ENCODE measurements around the gene CCDC47.
A peak's percentile ranks its signal among the peaks of the same experiment; 100 is the strongest.

The CCDC47 gene

GRCh38 chr17:63696381-63696961 lies 76.9 kb downstream of the CCDC47 start:
- peak; percentile 36 for DNase-seq (ENCODE audit: low read depth)
- H3K36me3 ChIP-seq (ENCODE audit: control insufficient read depth, insufficient read depth, low read length, severe bottlenecking): peaks cover 30% of the 10 kb centered on the region

GRCh38 chr17:63695889-63696288 lies 77.5 kb downstream of the CCDC47 start:
- Histone ChIP-seq H3K4me1 (ENCODE audit: control insufficient read depth, insufficient read depth, low read length) (peaks cover 14% of the 10 kb centered on the region), H3K9me3 (ENCODE audit: control insufficient read depth, low read length) (no peaks in the 10 kb centered on the region), H3K4me3 (ENCODE audit: low read length) (no peak overlapping the region), H3K27me3 (replicated peaks; ENCODE audit: control insufficient read depth, insufficient read depth, low read length) (no peaks in the 10 kb centered on the region), H3K36me3 (ENCODE audit: control insufficient read depth, insufficient read depth, low read length, severe bottlenecking) (peaks cover 36% of the 10 kb centered on the region), H3K9ac (ENCODE audit: low read length) (no peak overlapping the region)
- DNase-seq (ENCODE audit: low read depth): no peak

More at GRCh38 chr17:63696381-63696961, 76.9 kb downstream of the CCDC47 start:
- Histone ChIP-seq H3K4me1 (ENCODE audit: control insufficient read depth, insufficient read depth, low read length) (peaks cover 20% of the 10 kb centered on the region), H3K4me3 (ENCODE audit: low read length) (no peak overlapping the region), H3K27me3 (replicated peaks; ENCODE audit: control insufficient read depth, insufficient read depth, low read length) (no peaks in the 10 kb centered on the region), H3K9me3 (ENCODE audit: control insufficient read depth, low read length) (no peaks in the 10 kb centered on the region), H3K9ac (ENCODE audit: low read length) (no peak overlapping the region)

Data from adipocyte (in vitro differentiated cells).